ENCODE measurements around the gene FES.
"Not testable (repeated sequence)": the region's sequence is repeated elsewhere in the genome, so short reads cannot be mapped to it uniquely, and the experiment has no call there.

The FES gene

DNA sequence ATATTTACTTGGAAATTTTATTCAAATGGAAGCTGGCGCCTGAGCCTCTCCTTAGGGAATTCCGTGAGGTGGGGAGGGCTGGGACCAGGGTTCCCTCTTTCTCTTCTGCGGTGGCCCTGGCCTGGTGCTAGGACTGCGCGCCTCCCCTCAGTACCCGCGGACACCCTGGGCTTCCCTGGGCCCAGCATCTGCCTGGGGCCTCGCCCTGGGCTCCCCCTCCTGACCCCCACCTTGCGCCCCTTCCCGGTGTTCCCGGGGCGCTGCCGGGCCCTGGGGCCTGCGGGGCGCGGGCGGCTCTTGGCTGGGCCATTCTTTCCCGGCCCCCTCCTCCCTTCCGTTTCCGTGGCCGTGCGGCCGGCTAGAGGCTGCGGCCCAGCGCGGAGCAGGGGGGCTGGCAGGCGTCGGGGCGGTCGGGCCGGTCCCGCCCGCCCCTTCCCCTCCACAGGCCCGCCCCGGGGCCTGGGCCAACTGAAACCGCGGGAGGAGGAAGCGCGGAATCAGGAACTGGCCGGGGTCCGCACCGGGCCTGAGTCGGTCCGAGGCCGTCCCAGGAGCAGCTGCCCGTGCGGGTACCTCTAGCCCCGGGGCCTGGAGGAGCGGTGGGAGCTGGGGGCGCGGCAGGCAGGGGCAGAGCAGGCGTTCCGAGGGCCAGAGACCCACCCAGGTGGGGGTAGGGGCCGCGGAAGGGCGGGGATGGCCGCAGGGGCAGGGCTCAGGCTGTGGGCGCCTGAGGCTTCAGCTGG lies at the start of gene FES:
Gene FES, plus strand, starts transcription at position 529 of the 743 bp plus-strand sequence. CDS start 542 bp downstream, outside the sequence.
- in situ Hi-C loops (cut with HindIII; ENCODE audit: low pct_ligation_motif_present, low pct_unique_long_range_greater_than_20kb, low sequenced_read_pairs), result no loop called here
- DNase-seq, result no peak

- DNase-seq, result no peak
- in situ Hi-C loops (cut with HindIII; ENCODE audit: low pct_ligation_motif_present, low pct_unique_long_range_greater_than_20kb, low sequenced_read_pairs), result no loop called here
Observed at GRCh38 chr15:90834626-90835025, 49.7 kb upstream of the FES start.

DNA sequence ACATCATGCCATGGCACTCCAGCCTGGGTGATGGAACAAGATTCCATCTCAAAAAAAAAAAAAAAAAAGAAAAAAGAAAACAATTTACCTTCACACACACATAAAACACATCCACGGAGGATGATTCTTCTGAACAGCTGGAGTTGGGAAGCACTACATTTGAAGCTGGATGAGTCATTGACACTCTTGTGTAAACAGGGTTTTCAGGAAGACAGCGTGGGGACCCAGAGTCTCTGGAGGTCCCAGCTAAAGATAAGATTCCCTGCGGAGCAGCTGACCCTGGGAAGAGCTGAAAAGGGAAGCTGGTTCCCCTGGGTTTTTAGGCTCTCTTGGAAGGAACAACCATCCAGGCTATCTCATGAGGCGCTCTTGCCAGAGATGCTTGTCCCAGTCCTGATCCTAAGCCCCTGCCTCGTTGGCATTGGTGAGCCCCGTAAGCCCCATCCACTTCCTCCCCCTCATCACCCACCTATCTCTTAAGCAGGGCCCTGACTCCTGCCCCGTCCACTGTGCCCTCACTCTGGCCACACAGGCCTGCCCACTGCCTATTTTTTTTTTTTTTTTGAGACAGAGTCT lies 47.9 kb upstream of the FES start:
- no peak for DNase-seq
- in situ Hi-C loops (cut with HindIII; ENCODE audit: low pct_ligation_motif_present, low pct_unique_long_range_greater_than_20kb, low sequenced_read_pairs), result no loop called here

DNA sequence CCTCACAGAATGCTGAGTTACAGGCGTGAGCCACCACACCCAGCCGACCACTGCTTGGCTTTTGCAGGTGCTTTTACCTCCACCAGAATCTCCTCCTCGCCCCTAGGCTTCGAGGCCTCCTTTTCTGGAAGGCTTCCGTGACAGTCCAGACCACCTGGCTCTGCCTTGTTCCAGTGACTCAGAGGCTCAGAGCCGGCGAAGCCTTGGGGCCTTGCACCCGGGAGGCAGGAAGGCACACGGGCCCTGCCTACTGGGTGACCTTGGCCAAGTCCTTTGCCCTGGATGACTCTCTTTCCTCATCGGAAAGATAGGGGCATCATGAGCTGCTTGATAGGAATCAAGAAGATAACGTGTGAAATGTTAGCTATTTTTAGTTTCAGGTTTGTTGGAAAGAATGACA lies 47.2 kb upstream of the FES start:
- DNase-seq, result no peak
- in situ Hi-C loops (cut with HindIII; ENCODE audit: low pct_ligation_motif_present, low pct_unique_long_range_greater_than_20kb, low sequenced_read_pairs), result no loop called here

DNA sequence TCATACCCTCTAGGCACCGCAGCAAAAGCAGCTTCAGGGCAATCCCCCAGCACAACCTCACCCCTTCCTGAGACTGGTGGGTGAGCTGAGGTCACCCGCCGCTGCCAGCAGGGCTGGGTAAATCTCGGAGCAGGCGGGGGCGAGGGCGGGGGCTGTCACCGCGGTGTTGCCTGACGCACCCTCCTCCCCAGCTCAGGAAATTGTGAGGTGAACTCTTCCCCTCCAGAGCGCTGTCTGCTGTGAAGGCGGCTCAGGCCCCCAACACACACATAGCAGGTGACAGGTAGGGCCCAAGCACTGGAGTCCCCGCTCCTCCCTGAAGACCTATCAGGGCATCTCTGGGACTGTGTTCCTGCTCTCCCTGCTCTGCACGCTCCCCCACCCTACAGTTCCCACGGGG lies 46.2 kb upstream of the FES start:
- in situ Hi-C loops (cut with HindIII; ENCODE audit: low pct_ligation_motif_present, low pct_unique_long_range_greater_than_20kb, low sequenced_read_pairs), result no loop called here
- no peak for DNase-seq

DNA sequence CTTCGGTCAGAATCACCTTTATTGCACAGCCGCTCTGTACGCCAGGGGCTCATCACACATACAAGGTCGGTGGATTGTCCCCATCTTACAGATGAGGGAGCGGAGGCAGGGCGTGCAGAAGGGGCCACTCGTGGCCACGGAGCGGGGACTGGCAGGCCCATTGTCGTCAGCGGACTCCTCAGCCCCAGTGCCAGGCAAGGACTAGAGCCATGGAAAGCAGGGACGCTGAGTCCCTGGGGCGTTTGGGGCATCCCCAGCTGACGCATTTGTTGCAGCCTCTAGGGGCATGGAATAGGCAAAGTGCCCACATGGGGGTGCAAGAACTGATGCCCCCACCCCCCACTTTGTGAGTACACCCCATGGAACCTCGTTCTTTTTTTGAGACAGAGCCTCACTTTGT lies 45.8 kb upstream of the FES start:
- in situ Hi-C loops (cut with HindIII; ENCODE audit: low pct_ligation_motif_present, low pct_unique_long_range_greater_than_20kb, low sequenced_read_pairs), result no loop called here

GRCh38 chr15:90839187-90840071 lies 44.9 kb upstream of the FES start:
- in situ Hi-C loops (cut with HindIII; ENCODE audit: low pct_ligation_motif_present, low pct_unique_long_range_greater_than_20kb, low sequenced_read_pairs), result no loop called here
- DNase-seq, result no peak

More for the DNA sequence above, 45.8 kb upstream of the FES start:
- DNase-seq, result no peak

DNA sequence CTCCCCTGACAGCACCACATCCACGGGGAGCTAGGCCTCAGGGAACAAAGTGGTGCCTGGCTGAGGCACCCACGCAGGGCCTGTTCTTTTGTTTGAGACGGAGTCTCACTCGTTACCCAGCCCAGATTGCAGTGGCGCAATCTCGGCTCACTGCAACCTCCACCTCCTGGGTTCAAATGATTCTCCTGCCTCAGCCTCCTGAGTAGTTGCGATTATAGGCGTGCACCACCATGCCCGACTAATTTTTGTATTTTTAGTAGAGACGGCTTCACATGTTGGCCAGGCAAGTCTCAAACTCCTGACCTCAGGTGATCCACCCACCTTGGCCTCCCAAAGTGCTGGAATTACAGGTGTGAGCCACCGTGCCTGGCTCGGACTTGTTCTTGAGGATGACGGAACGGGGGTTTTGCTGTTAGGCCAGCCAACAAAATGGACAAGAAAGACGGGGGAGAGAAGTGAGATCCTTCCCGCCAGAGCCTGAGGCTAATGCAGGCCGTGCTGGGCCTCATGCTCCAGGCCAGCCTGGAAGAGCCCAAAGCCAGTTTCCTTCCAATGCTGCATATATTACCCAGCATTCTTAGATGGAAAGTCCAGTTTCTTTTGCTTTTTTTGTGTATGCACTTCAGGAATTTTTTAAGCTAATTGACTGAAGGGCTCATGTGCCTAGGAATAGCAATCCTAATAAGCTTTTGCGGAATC lies 44.0 kb upstream of the FES start:
- in situ Hi-C loops (cut with HindIII; ENCODE audit: low pct_ligation_motif_present, low pct_unique_long_range_greater_than_20kb, low sequenced_read_pairs), result no loop called here
- no peak for DNase-seq

DNA sequence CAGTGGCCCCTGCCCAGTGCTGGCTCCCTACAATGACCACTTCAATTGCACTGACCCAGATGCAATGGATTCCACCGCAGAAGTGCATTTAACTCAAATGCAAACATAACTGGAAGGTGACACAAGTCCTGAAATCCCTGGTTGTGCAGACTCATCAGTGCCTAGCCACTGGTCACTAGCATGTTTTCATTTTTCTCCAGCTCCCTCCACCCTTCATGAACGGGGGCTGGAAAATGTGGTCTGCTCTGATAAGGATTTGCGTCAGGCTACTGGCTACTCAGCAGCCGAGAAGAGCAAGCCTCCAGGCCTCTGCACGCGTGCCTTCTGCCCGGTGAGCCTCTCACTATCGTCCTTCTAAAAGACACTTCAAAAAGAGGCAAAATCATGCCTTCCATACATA lies 43.4 kb upstream of the FES start:
- in situ Hi-C loops (cut with HindIII; ENCODE audit: low pct_ligation_motif_present, low pct_unique_long_range_greater_than_20kb, low sequenced_read_pairs), result no loop called here
- DNase-seq, result no peak

GRCh38 chr15:90844696-90845095 lies 39.6 kb upstream of the FES start:
- in situ Hi-C loops (cut with HindIII; ENCODE audit: low pct_ligation_motif_present, low pct_unique_long_range_greater_than_20kb, low sequenced_read_pairs), result no loop called here
- DNase-seq, result no peak

DNA sequence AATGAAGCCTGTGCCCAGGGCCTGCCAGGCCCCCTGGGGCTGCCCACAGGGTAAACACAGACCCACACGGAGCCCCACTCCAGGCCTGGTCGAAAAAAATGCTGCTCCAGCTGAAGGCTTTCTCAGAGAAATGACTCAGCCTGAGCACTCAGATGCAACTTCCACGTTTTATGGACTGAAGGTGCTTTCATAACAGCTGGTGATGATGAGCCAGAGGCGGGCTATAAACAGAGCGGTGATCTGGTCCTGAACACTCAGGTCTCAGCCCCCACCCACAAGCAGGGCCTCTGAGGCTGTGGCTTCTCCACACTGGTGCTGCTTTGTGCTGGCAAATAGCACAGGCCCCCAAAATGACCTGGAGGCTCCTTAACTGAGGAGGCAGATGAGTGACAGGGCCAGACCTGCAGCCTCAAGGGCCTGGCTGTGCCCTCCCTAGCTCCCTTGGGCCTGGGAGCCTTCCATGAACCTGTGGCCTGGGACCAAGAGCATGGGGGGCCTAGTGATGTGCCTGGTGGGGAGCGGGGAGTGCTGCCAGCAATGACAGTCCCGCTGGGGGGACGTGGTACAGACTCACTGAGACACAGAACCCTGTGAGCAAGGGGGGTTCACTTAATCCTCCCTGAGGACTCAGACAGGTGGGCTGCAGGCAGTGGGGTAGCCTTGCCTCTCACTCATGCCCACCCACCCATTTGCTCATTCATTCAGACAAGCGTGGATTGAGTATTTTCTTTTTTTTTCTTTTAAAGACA lies 38.9 kb upstream of the FES start:
- DNase-seq, result peak; percentile 80
- in situ Hi-C loops (cut with HindIII; ENCODE audit: low pct_ligation_motif_present, low pct_unique_long_range_greater_than_20kb, low sequenced_read_pairs), result no loop called here

DNA sequence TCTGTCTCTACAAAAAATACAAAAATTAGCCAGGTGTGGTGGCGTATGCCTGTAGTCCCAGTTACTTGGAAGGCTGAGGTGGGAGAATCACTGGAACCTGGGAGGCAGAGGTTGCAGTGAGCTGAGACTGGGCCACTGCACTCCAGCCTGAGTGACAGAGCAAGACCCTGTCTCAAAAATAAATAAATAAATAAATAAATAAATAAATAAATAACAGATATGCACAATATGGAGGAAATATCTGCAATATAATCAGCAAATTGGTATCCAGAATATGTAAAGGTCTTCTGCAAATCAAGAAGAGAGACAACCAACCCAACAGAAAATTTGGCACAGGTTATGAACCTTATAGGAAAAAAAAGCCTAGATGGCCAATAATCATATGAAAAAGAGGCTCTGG lies 34.9 kb upstream of the FES start:
- in situ Hi-C loops (cut with HindIII; ENCODE audit: low pct_ligation_motif_present, low pct_unique_long_range_greater_than_20kb, low sequenced_read_pairs); DNase-seq: not testable (repeated sequence)

DNA sequence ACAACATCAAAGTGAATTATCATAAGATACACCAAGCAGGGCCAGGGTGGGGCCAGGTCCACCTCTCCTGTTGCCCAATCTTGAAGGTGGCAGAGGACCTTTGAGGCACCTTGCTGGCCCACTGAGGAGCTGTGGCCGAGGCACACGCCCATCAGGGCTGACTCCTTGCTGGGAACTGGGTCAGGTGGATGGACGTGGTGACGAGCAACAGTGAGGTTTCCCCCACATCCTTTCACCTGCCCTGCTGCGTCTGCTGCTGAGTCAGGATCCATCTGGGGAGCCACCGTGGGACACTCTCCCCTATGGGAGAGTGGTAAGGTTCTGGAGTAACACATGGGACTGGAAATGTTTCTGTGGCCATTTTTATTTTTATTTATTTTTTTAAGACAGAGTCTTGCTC lies 33.2 kb upstream of the FES start:
- in situ Hi-C loops (cut with HindIII; ENCODE audit: low pct_ligation_motif_present, low pct_unique_long_range_greater_than_20kb, low sequenced_read_pairs), result no loop called here
- DNase-seq, result no peak

DNA sequence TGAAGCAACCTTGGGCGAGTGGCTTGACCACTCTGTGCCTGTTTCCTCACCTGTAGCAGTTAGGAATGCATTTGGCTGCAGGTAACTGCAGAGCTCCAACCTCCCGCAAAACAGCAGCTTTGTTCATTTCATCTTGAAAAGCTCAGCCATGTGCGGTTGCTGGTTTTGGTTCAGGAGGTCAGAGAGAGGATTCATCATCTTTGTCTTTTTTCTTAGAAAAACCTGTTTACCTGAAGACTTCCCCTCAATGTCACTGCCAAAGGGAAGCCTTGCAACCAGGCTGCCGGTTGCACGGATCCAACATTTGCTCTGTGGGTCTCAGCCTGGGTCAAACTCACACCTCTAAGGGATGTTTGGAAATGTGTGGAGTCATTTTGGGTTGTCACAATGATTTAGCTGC lies 32.4 kb upstream of the FES start:
- no peak for DNase-seq
- in situ Hi-C loops (cut with HindIII; ENCODE audit: low pct_ligation_motif_present, low pct_unique_long_range_greater_than_20kb, low sequenced_read_pairs), result no loop called here

GRCh38 chr15:90855139-90855538 lies 29.2 kb upstream of the FES start:
- no peak for DNase-seq
- in situ Hi-C loops (cut with HindIII; ENCODE audit: low pct_ligation_motif_present, low pct_unique_long_range_greater_than_20kb, low sequenced_read_pairs), result no loop called here

DNA sequence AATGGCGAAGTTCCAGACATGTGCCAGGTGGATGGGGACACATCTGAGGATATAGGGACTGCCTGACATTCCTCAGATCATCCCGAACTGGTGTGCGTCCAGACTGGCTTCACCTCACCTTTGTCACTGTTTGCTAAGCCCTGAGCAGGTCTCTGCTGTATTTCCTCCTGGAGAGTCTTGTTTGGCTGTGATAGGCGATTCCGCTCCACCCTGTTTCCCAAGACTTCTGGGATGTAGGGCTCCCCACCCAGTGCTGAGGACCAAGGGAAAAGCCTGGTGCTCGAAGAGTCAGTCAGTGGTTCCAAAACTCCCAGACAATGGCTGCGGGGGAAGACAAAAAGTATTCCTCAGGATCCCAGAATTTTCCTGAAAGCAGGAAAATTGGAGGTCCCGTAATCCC lies 27.0 kb upstream of the FES start:
- in situ Hi-C loops (cut with HindIII; ENCODE audit: low pct_ligation_motif_present, low pct_unique_long_range_greater_than_20kb, low sequenced_read_pairs), result no loop called here
- DNase-seq, result no peak

GRCh38 chr15:90857883-90858443 lies 26.3 kb upstream of the FES start:
- in situ Hi-C loops (cut with HindIII; ENCODE audit: low pct_ligation_motif_present, low pct_unique_long_range_greater_than_20kb, low sequenced_read_pairs), result no loop called here

More at GRCh38 chr15:90857883-90858443, 26.3 kb upstream of the FES start:
- DNase-seq, result no peak

Measured in ACHN (cell line).